ENCODE measurements around the gene TMEM237. TPM values are rescaled to one million over a fixed set of nuclear protein-coding genes. Genes with fewer than 3 reads are reported as not detected.

The TMEM237 gene
- total RNA-seq, 2 donors from 2014 or later = 5.4 to 9.3 TPM

DNA sequence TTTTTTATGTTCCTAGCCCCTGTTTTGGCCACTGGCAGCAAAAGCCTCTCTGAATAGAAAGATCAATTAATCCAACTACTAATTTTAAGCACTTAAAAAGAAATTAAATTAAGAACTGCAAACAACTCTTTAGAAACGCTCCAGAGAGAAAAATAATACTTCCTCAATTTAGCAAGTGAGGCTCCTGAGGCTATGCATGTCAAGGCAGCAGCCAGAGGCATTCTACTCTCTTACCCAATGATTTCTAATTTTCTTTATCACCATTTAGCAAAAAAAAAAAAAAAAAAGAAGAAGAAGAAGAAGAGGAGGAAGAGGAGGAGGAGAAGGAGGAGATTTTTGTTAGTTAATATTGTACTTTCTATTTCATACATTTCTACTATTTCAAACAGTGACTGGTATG is 68.5 kb downstream of the TMEM237 start:
- H3K36me3 Mint-ChIP-seq (ENCODE audit: low read depth) = no peaks in the 10 kb centered on the region
- ATAC-seq (no peak), DNase-seq (no peak)
- no peak overlapping the region for H3K4me3 Mint-ChIP-seq
- peaks cover 10% of the 10 kb centered on the region for H3K27me3 Mint-ChIP-seq
- H3K4me1 Mint-ChIP-seq = peaks cover 3% of the 10 kb centered on the region
- H3K27ac Mint-ChIP-seq = no peak overlapping the region
- H3K9me3 ChIP-seq (ENCODE audit: control insufficient read depth, low read length, poor library complexity, severe bottlenecking) = no peaks in the 10 kb centered on the region

DNA sequence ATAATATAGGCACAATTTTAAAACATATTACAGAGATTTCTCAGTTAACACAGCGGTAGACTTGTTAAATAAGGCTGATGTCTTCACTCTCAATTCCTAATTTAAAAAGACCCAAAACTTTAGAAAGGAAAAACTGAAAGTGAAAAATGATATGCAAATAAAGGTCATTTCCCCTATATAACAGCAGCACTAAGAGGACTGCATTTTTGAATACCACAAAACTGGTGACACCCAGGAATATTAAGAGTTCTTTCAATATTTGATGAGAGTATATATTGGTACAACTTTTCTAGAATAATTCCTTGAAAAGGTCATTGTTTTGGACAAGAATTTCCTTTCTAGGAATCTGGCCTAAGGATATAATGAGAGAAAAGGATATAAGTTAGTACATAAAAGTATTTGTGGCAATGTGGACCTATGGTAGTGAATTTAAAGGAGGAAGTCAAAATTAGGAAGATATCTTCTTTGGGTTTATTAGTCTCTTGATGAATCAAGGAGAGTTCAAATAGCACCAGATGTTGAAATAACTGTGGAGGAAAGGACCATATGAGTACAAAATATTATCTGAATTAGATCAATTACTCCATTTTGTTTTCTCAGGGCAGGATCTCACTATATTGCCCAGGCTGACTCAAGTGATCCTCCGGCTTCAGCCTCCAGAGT is 70.3 kb downstream of the TMEM237 start:
- no peaks in the 10 kb centered on the region for H3K9me3 ChIP-seq (ENCODE audit: control insufficient read depth, low read length, poor library complexity, severe bottlenecking)
- Mint-ChIP-seq H3K4me3 (no peak overlapping the region), H3K27me3 (peaks cover 4% of the 10 kb centered on the region), H3K4me1 (peaks cover 3% of the 10 kb centered on the region), H3K27ac (no peak overlapping the region), H3K36me3 (ENCODE audit: low read depth) (no peaks in the 10 kb centered on the region)
- DNase-seq (no peak), ATAC-seq (no peak)

Other genes with a start within 250 kb of the TMEM237 start
- gene TRAK2, start 192.0 kb downstream of the TMEM237 start, total RNA-seq = 10 to 100 TPM; 31.4 to 40.7 TPM
- gene STRADB, start 191.8 kb downstream of the TMEM237 start, total RNA-seq = 1 to 10 TPM; 6.9 to 8.3 TPM
- gene MPP4, start 55.1 kb upstream of the TMEM237 start, total RNA-seq = under 1 TPM in 1 of 2 donors, not detected in 1; 0.17 TPM
- 1 to 10 TPM; 6.6 to 6.7 TPM for gene ALS2, start 137.4 kb upstream of the TMEM237 start, total RNA-seq
- gene CDK15, start 163.0 kb upstream of the TMEM237 start, total RNA-seq = not detected

Measured in T-helper 17 cell (primary cell).